ENCODE measurements around the gene CRK. TPM values are rescaled to one million over a fixed set of nuclear protein-coding genes. Genes with fewer than 3 reads are reported as not detected.

Gene CRK
- total and polyA plus RNA-seq, 10 of the 15 experiments (the other 5 are each of a cell fraction or from before 2014, with no cell fraction given): 11.1 to 23.8 (median 20.5) TPM

DNA sequence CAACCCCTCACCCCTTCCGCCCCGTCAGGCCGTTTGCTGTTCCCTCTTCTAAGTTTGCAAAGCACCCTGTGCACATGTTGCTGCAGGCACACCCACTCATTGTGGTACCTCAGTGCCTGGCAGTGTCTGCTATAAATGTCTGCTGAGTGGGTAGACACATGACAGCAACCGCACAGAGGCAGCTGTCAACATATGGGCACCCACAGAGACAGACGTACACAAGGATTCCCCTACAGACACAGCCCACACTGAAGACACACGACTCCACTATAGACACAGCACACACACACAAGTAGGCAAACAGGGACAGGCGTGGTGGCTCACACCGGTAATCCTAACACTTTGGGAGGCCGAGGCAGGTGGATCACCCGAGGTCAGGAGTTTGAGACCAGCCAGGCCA is 17.8 kb upstream of the CRK start:
- H4K20me1 ChIP-seq (ENCODE audit: control insufficient read depth, insufficient read depth): no peaks in the 10 kb centered on the region
- H3K9ac ChIP-seq (ENCODE audit: control insufficient read depth, insufficient read depth, low read length): peak overlapping the region; percentile 35; the same call in 1 of the 2 replicates
- ChIA-PET CTCF (interaction anchor here (2.0 to 2.7 kb wide), 2 partner anchors 42 to 108 kb away, joined by 13 to 14 read pairs; partner anchors contain the start of gene INPP5K), SMC1A (ENCODE audit: uncharacterized antibody, unreplicated experiment) (interaction anchor here (1.0 to 2.2 kb wide), 8 partner anchors 11 to 112 kb away, joined by 3 to 10 read pairs (median 4); partner anchors contain the start of gene INPP5K), POLR2A (interaction anchor here (0.6 to 3.2 kb wide), 8 partner anchors 10 to 706 kb away, joined by 3 to 22 read pairs (median 4); partner anchors contain the start of gene CRK), RAD21 (ENCODE audit: unreplicated experiment) (interaction anchor here (0.6 to 2.3 kb wide), 11 partner anchors 11 to 242 kb away, joined by 3 to 17 read pairs (median 5); no protein-coding TSS in a partner anchor)
- peak overlapping the region; percentile 17; the same call in 1 of the 2 replicates for H3K27ac ChIP-seq (ENCODE audit: control insufficient read depth, insufficient read depth)
- H3K79me2 ChIP-seq (ENCODE audit: control insufficient read depth, insufficient read depth, low read length): no peaks in the 10 kb centered on the region; the same call in 1 of the 2 replicates
- peak overlapping the region; percentile 23 for H3K4me2 ChIP-seq (ENCODE audit: control insufficient read depth, insufficient read depth)
- WGBS (ENCODE audit: insufficient coverage, insufficient replicate concordance, low lambda C conversion rate, missing lambda C conversion rate): 6% methylated on average over 10 of the region's 10 CpGs
- ATAC-seq (peak; percentile 68), FAIRE-seq (peak; percentile 41), DNase-seq (ENCODE audit: low read depth, low spot score) (peak; percentile 47)
- BruUV-seq (replicated peaks): no TSS peak
- in situ Hi-C loops (cut with MboI): no loop called here
- no peaks in the 10 kb centered on the region; the same call in 2 of the 3 replicates for H3K9me3 ChIP-seq (replicated peaks; ENCODE audit: control insufficient read depth, insufficient read depth, low read length)
- peaks cover 27% of the 10 kb centered on the region for H3K4me1 ChIP-seq (ENCODE audit: control insufficient read depth, insufficient read depth, low read length)
- intact Hi-C loops (cut with micrococcal nuclease; ENCODE audit: unreplicated experiment): no loop called here
- peak overlapping the region; percentile 53 for H3K4me3 ChIP-seq
- H3K36me3 ChIP-seq (ENCODE audit: control insufficient read depth in 2 of 2, insufficient read depth in 2 of 2, low read length in 1 of 2): peaks cover 3 to 21% of the 10 kb centered on the region in 2 experiments
- H2AFZ ChIP-seq (ENCODE audit: control insufficient read depth, low read depth, low read length): no peak overlapping the region
- H3K27me3 ChIP-seq (replicated peaks in 1 of 2; ENCODE audit: control insufficient read depth in 2 of 2, insufficient read depth in 2 of 2, low read length in 1 of 2): no peaks in the 10 kb centered on the region
- TF ChIP-seq, protein P1, sequence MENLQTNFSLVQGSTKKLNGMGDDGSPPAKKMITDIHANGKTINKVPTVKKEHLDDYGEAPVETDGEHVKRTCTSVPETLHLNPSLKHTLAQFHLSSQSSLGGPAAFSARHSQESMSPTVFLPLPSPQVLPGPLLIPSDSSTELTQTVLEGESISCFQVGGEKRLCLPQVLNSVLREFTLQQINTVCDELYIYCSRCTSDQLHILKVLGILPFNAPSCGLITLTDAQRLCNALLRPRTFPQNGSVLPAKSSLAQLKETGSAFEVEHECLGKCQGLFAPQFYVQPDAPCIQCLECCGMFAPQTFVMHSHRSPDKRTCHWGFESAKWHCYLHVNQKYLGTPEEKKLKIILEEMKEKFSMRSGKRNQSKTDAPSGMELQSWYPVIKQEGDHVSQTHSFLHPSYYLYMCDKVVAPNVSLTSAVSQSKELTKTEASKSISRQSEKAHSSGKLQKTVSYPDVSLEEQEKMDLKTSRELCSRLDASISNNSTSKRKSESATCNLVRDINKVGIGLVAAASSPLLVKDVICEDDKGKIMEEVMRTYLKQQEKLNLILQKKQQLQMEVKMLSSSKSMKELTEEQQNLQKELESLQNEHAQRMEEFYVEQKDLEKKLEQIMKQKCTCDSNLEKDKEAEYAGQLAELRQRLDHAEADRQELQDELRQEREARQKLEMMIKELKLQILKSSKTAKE (IDR thresholded peaks at IDR 0.05; ENCODE audit: low read depth, poor library complexity, severe bottlenecking): peak; percentile 52
- no peak for TF ChIP-seq LARP7 (IDR thresholded peaks at IDR 0.05)
- TF ChIP-seq TCF12 (IDR thresholded peaks at IDR 0.05; ENCODE audit: low read depth, low read length): peak; percentile 72; the same call in 1 of the 2 replicates
- TF ChIP-seq IKZF1 (conservative IDR thresholded peaks at IDR 0.05): peak; percentile 43; the same call in 1 of the 2 replicates
- TF ChIP-seq, protein P2, sequence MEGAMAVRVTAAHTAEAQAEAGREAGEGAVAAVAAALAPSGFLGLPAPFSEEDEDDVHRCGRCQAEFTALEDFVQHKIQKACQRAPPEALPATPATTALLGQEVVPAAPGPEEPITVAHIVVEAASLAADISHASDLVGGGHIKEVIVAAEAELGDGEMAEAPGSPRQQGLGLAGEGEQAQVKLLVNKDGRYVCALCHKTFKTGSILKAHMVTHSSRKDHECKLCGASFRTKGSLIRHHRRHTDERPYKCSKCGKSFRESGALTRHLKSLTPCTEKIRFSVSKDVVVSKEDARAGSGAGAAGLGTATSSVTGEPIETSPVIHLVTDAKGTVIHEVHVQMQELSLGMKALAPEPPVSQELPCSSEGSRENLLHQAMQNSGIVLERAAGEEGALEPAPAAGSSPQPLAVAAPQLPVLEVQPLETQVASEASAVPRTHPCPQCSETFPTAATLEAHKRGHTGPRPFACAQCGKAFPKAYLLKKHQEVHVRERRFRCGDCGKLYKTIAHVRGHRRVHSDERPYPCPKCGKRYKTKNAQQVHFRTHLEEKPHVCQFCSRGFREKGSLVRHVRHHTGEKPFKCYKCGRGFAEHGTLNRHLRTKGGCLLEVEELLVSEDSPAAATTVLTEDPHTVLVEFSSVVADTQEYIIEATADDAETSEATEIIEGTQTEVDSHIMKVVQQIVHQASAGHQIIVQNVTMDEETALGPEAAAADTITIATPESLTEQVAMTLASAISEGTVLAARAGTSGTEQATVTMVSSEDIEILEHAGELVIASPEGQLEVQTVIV (IDR thresholded peaks at IDR 0.05; ENCODE audit: borderline replicate concordance, partially characterized antibody): no peak
- TF ChIP-seq, protein P3, sequence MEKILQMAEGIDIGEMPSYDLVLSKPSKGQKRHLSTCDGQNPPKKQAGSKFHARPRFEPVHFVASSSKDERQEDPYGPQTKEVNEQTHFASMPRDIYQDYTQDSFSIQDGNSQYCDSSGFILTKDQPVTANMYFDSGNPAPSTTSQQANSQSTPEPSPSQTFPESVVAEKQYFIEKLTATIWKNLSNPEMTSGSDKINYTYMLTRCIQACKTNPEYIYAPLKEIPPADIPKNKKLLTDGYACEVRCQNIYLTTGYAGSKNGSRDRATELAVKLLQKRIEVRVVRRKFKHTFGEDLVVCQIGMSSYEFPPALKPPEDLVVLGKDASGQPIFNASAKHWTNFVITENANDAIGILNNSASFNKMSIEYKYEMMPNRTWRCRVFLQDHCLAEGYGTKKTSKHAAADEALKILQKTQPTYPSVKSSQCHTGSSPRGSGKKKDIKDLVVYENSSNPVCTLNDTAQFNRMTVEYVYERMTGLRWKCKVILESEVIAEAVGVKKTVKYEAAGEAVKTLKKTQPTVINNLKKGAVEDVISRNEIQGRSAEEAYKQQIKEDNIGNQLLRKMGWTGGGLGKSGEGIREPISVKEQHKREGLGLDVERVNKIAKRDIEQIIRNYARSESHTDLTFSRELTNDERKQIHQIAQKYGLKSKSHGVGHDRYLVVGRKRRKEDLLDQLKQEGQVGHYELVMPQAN (conservative IDR thresholded peaks at IDR 0.05): peak; percentile 52; the same call in 1 of the 2 replicates
- TF ChIP-seq FOXK2 (IDR thresholded peaks at IDR 0.05): peak; percentile 74
- TF ChIP-seq ELK1 (IDR thresholded peaks at IDR 0.05; ENCODE audit: low read depth, low read length): no peak
- peak; percentile 28; the same call in 1 of the 2 replicates for TF ChIP-seq ZBED1 (IDR thresholded peaks at IDR 0.05; ENCODE audit: borderline replicate concordance)
- peak in 1 of 2 experiments; percentile 43; a peak in 1 of 4 replicates for TF ChIP-seq EP300 (IDR thresholded peaks at IDR 0.05; ENCODE audit: borderline replicate concordance in 1 of 2, control insufficient read depth in 1 of 2, low read depth in 2 of 2, low read length in 2 of 2)
- TF ChIP-seq, protein P4, sequence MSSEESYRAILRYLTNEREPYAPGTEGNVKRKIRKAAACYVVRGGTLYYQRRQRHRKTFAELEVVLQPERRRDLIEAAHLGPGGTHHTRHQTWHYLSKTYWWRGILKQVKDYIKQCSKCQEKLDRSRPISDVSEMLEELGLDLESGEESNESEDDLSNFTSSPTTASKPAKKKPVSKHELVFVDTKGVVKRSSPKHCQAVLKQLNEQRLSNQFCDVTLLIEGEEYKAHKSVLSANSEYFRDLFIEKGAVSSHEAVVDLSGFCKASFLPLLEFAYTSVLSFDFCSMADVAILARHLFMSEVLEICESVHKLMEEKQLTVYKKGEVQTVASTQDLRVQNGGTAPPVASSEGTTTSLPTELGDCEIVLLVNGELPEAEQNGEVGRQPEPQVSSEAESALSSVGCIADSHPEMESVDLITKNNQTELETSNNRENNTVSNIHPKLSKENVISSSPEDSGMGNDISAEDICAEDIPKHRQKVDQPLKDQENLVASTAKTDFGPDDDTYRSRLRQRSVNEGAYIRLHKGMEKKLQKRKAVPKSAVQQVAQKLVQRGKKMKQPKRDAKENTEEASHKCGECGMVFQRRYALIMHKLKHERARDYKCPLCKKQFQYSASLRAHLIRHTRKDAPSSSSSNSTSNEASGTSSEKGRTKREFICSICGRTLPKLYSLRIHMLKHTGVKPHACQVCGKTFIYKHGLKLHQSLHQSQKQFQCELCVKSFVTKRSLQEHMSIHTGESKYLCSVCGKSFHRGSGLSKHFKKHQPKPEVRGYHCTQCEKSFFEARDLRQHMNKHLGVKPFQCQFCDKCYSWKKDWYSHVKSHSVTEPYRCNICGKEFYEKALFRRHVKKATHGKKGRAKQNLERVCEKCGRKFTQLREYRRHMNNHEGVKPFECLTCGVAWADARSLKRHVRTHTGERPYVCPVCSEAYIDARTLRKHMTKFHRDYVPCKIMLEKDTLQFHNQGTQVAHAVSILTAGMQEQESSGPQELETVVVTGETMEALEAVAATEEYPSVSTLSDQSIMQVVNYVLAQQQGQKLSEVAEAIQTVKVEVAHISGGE (CRISPR knock-in tag; IDR thresholded peaks at IDR 0.05): no peak
